ENCODE measurements around the gene ARMS2.

Gene ARMS2

DNA sequence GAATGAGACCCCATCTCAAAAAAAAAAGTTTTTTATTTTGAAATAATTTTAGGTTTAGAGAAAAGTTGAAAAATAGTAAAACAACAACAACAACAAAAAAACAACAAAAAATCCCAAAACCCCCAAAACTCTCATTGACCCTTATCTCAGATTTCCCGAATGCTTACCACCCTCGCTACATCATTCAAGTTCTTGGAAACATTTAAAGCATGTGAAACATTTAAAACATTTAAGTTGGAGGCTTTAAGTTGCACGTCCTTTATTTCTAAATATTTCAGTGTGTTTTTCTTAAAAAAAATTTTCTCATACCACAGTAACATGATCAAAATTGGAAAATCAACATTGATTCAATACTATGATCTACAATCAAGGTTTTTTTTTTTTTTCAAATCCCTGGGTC is 382 bp upstream of the ARMS2 start:
- DNase-seq: no peak

DNA sequence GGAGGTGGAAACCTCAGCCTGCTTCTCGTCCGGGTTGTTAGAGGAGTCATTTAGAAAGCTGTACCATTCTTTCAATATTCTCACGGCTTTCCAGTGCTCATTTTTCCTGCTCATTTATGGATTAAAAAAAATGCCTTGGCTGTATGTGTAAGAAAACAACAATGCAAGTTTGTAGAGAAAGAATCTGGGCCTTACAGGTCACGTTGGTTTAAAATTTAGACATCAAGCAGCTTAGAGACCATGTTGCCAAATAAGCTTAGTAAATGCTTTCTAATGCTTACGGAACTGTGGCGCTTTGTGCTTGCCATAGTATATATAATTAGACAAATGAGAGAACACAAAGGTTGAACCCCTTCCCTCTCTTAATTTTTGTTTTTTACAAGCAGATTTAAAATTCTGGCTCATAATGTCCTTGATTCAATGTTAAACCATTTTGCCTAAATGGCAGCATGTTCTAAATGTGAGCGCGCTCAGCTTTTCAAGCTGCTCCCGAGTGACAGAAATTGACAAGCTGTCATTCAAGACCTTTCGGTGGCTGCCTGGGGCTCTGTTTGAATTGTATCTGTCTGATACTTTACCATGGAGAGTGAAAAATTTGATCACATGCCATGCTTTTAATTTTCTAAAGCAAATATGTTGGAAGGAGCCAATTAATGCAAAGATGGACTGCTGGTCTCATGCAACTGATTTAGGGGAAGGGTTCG is 1.1 kb downstream of the ARMS2 start:
- no peak for DNase-seq

DNA sequence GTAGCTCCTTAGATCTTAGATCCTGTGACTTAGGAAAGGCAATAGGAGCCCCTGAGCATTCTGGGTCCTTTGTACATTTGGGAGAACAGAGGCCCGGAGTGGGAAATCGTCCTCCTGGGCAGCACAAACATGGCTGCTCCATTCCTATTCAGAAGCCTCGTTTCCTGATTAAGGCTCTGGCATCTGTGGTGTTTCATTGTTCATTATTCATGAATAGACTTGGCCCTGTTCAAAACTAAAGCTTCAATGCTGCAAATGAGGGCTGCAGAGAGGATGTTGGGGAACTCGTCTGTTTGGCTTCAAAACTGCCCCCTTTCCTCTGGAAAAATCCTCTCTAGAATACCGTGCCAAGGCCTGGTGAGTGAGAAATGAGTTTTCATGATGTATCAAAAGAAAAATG is 3.5 kb downstream of the ARMS2 start:
- no peak for DNase-seq

DNA sequence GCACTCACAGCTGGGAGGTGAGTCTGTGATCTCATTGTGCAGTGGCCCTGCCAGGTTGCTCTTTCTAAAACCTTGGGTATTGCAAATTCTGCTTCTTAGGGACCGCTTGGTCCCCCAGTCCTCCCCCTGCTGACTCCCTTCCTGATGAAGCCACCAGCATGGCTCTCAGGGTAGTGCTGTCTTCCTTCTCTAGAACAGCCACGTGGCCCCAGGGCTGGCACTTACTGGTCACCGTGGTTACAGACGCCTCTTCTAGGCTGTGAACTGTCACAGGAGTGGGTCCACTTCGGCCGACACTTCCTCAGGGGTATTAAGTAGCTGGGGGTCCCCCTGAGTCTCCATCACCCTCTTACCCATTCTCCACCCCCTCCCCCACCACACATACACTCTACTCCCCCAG is 4.2 kb downstream of the ARMS2 start:
- DNase-seq: no peak

DNA sequence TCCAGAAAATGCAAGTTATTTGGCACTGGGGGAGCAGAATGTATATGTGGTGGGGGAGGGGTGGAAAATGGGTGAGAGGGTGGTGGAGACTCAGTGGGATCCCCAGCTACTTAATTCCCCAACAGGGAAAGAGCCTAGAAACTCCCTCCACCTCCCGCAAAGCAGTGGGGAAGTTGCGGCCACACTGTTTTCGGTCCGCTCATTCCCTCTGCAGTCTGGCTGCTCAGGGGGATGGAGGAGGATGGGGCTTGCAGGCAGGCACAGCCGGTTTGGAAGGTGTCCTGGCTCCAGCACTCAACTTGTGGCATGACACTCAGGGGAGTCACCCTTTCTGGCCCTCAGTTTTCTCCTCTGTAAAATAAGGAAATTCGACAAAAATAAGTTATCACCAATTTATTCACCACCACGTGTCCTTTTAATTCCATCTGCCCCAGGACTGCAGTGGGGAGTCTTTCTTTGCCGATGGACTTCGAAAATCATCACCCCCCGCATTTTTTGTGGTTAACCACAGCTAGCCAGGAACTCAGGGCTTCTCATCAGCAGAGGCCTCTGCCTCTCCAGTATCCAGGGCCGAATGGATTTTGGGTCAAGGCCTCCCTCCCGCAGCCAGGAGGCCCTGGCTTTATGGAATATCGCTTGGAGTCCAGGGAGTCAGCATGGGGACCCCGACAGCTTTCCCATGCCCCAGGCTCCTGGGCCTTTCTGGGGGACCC is 5.3 kb downstream of the ARMS2 start:
- no peak for DNase-seq

DNA sequence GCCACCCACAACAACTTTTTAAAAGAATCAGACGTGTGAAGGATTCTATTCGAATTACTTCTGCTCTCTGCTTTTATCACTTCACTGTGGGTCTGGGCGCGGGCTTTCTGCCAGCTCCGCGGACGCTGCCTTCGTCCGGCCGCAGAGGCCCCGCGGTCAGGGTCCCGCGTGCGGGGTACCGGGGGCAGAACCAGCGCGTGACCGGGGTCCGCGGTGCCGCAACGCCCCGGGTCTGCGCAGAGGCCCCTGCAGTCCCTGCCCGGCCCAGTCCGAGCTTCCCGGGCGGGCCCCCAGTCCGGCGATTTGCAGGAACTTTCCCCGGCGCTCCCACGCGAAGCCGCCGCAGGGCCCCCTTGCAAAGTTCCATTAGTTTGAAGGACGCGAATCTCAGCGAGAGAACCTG is 6.4 kb downstream of the ARMS2 start:
- no peak for DNase-seq

DNA sequence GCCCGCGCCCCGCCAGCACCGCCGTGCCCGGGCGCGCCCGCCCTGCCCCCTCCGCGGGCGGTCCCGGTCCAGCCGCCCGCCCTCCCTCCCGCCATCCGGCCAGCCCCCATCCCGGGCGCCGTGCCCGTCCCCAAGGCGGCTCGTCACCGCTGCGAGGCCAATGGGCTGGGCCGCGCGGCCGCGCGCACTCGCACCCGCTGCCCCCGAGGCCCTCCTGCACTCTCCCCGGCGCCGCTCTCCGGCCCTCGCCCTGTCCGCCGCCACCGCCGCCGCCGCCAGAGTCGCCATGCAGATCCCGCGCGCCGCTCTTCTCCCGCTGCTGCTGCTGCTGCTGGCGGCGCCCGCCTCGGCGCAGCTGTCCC is 6.9 kb downstream of the ARMS2 start, which contains the start of gene HTRA1:
TSS of gene HTRA1 (plus strand) at position 187 of the 362 bp plus-strand sequence. CDS start at position 287, 100 bp downstream.
- no peak for DNase-seq

DNA sequence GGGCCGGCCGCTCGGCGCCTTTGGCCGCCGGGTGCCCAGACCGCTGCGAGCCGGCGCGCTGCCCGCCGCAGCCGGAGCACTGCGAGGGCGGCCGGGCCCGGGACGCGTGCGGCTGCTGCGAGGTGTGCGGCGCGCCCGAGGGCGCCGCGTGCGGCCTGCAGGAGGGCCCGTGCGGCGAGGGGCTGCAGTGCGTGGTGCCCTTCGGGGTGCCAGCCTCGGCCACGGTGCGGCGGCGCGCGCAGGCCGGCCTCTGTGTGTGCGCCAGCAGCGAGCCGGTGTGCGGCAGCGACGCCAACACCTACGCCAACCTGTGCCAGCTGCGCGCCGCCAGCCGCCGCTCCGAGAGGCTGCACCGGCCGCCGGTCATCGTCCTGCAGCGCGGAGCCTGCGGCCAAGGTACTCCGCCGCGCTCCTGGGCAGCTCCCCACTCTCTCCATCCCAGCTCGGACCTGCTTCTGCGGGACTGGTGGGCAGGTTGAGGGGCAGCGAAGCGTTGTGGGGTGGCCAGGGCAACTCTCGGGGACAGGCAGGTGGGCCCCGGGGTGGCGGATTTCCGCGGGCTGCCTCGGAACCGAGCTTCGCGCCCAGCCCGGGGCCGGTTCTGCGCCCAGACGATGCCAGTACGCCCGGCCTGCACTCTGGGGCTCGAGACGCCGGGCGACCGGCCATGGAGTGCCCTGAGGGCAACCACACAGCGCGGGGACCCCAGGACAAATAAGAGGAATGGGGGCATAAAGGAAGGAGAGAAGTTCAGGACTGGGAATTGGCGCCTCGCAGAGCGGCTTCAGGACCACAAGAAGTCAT is 7.5 kb downstream of the ARMS2 start:
- DNase-seq: no peak

DNA sequence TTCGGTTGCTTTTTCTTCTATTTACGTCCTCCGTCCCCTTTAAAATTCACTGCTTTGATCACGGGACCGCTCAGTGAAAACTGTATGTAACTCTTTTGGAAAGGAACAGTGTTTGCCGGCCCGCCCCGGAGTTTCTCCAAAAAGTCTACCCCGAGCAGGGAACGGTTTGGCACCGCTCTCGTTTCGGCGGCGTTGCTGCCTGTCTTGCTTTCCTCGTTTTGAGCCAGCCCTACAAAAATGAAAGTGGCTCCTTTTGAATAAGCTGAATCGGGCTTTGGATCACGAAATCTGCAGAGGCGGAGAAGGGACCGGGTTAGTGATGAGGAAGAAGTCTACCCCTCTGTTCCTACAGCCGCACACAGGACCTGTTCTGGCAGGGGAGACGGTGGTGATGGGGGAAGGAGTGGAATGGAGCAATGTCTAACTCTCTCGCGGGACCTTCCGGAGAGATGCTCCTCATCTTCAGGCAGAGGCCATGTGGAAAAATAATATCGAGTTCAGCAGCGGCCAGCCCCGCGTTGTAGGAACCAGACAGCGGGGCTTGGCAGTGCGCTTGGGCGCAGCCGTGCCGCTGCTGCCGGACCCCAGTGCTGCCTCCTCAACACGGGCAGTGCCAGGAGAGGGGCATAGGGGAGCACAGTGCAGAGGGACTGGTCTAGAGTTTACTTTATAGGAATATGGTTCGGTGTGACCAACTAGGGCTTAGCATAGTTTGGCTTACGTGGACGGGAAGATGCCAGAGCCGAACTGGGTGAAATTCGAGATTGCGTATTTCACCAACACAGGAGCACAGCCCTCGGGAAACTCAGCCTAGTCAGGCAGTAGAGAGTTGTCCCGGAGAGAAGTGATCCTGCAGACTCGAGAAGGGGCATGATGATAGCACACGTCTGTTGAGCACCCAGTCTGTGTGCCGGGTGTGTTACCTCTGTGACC is 8.3 kb downstream of the ARMS2 start:
- no peak for DNase-seq

DNA sequence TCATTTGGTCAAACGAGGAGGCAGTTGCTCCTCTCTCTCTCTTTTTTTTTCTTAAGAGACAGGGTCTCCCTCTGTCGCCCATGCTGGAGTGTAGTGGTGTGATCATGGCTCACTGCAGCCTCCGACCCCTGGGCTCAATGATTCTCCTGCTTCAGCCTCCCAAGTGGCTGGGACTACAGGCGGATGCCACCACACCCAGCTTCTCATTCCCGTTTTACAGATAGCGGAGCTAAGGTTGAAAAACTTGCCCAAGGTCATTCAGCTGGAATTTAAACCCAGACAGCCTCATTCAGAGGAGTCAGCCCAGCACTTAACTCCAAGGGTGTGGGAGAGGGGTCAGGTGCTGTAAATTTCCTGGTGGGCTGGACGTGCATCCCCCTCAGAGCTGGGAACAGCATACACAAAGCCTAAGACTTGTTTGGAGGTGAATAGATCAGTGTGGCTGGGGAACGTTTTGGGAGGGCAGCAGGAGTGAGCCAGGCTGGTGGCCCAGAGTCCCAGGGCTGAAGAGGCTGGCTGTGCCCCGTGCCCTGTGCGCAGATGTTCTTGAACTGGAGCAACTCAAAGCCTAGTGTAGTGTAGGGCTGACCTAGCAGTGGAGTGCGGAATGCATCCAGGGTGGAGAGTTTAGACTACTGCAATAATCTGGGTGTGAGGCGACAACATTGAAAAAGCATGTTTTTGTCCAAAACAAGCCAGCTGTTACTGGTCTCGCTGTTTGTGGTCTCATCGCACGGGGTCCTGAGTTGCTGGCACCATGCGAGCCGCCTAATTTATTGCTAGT is 9.2 kb downstream of the ARMS2 start:
- no peak for DNase-seq

DNA sequence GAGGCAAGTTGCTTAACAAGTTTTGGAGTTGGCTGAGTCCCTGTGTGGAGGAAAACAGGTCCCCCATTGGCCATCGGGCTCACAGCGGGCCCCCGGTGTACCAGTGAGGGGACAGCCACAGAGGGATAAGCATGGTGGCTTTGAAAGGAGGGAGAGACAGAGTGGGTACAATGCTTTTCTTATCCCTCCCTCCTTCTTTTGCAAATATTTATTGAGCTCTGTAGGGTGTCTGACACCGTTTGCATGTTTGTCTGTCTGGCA is 9.7 kb downstream of the ARMS2 start:
- DNase-seq: no peak

DNA sequence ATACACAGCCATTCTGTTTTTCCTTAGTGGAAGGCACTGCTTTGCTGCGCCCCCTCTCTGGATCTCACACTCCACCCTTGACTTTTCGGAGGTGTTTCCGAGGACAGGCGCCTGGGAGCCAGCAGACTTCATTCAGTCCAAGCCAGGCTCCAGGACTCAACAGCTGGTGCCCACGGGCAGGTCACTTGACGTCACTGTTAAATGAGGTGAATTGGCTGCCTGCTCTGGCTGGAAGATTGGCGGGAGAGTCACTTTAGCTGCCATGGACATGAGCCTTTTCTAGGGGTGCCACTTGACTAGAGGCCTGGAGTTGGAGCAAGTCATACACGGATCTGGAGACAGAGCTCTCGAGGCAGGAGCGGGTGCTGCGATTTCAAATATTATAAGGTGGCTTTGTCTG is 10.1 kb downstream of the ARMS2 start:
- DNase-seq: no peak

DNA sequence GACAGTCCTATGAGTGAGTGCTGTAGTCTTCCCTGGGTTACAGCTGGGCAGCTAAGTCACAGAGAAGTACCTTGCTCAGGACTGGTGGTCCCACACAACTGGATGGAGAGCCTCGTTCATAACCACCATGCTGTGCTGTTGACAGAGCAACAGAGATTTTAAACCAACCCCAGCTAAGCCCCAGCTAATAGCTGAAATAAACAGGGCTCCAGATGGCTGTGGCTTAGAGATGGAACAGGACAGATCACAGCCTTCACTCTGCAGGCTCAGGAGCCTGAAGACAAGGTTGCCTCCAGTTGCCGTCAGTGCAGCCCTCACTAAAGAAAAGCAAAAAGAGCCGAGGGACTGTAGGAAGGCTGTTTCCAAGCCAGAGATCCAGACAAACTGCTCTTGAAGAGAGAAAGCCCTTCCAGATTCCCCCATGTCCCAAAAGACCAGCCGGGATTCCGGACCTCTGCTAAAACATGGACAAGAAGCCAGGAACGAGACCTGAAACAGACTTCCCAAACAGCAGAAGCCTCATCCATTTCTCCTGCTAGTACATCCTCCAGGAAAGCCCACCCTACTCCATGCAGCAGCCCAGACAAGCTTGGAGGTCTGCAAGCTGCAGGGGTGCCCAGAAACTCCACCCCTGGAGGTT is 11.1 kb downstream of the ARMS2 start:
- no peak for DNase-seq

DNA sequence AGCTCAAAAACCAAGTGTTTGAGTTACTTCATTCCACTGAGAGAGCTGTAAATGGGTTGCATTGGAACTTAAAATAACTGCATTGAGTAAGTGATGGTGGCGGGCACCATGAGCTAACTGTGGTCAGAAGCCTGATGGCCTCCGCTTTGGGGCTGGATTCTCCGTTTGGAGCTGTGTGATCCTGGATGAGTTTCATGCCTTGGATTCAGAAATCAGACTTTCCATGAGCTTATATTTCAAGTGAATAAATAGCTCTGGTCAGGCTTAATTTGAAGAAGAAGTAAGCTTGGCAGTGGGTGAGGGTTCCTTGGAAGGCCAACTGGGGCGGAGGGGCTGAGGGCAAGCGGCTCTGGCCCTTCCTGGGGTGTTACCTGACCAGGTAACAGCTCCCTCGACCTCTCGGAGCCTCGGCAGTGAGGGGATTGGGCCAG is 12.5 kb downstream of the ARMS2 start:
- DNase-seq: no peak

DNA sequence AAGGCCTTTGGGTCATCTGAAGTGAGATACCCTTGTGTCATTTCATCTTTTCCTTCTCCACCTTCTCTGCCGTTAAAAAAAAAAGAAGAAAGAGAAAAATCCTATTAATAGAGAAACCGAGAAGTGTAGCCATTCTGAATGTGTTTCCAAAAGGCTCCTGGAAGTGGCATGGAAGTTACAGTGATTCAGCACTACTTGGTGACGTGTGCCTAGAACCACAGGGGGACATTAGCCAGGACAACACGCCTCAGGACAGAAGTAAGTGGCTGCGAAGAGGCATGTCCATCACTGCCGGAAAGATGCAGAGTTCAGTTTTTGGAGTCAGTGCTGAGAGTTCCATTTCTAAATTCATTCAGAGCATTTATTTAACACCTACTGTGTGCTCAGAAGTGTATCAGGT is 13.2 kb downstream of the ARMS2 start:
- no peak for DNase-seq

DNA sequence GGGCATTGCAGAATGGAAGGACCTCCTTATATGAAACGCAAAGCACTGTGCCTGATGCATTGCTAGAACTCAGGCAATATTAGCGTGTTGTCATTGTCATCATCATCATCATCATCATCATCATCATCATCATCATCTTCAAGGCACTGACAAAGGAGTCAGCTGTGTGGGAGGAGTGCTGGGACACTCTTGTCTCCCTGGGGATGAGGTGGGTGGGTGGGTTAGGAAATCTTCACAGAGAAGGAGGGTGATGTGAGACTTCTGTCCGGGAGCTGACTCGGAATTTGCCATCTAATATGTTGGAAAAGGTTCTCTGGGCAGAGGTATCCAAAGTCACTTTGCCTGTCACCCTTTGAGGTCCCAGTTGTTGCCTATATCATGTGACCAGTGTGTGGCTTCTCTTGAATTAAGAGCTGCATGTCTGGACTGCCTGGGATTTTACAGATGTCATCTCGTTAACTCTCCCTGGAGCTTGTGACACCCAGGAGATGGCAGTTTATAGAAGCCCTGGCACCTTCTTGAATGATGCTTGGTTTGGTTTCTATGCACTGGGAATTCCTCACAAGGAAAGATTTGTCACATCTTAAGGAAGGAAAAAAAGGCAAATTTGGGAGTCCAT is 14.0 kb downstream of the ARMS2 start:
- DNase-seq: no peak

DNA sequence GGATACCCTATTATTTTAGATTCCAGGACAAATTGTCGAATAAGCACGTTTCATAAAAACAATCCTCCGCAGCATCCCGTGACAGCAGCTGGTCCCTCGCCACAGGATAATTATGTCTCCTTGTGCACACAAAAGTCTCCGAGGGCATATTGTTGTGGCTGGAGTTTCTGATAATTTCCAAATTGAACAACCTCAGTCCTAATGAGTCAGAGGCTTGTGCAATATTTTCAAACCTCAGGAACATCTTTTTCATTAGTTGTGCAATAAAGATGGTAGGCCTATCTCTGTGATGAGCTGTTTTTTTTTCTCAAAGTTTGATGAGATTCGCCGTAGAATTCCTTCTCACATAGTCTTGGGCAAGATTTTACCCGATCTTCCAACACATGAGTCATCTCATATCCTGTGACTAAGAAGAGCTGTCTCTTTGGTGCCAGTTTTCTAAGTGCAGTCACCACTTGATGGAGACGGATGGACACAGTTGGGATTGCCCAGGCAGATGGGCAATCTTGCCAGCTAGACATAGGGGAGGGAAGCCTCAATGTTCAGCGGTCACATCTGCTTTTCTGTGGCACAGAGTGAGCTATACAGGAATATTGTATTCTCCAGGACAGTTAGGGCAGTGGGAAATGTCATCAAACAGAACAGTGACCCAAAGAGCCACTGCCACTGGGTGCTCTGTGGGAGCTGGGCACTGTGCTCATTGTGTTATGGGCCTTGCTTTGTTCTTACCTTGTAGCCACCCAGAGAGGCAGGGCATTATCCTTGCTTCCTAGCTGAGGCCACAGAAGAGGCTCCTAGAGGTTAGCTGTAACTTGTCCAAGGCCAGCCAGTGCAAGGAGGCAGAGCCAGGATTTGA is 14.7 kb downstream of the ARMS2 start:
- no peak for DNase-seq

DNA sequence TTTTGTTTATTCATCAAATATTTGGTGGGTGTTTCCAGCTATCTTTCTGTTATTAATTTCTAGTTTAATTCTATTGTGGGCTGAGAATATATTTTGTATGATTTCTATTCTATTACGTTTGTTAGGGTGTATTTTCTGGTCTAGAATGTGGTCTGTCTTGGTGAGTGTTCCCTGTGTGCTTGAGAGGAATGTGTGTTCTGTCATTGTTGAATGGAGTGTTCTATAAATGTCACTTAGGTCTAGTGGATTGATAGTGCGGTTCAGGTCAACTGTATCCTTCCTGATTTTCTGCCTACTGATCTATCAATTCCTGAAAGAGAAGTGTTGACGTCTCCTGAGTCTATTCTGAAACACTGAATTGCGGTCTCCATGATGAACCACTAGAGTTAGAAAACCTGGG is 15.4 kb downstream of the ARMS2 start:
- no peak for DNase-seq

DNA sequence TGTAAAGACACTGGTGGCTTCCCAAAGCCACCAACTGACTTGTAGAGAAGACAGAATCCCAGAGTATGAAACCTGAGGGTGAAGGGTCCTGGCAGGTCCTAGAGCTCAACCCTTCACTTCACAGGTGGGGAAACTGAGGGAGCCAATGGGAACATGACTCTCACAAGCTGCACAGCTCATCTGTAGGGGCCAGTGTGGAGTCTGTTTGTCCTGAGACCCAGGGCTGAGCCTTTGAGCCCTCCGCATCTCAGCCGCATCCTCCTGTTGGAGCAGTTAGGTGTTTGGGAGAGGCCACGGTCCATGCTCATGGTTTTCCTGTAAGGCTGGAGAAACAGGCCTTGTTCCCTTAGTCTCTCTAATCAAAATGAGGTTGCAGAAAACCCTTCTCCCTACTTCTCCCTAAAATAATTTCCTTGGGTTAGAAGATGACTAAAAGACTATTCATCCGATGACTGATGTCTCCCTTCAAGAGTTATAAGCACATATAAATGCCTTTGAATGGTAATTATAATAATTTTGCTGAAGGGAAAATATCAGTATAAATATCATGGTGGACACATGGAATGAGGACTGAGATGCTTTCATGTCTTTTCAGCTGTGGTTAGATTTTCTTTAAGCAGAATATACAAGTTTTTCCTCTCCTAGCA is 17.2 kb downstream of the ARMS2 start:
- no peak for DNase-seq

DNA sequence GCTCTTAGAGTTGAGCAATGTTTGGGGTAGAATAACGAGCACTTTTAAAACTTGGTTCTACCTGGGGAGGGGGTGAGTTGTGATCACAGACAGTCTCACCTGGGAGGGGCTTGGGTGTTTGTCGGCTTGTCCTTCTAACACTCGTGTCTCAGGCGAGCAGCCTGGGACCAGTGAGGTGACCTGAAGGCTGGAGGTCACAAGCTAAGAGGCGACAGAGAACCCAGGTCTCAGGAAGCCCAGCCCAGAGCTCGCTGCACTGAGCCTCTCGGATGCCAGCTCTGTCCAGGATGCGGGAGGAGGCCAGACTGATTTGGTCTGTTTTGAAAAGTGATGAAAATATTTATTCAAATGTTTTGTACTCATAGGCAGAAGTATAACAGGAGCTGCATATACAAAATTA is 18.7 kb downstream of the ARMS2 start:
- no peak for DNase-seq

Data from T-helper 9 cell (primary cell).